IMR-90 (cell line): ENCODE measurements around the gene NCAPH2. TPM values are rescaled to one million over a fixed set of nuclear protein-coding genes. Genes with fewer than 3 reads are reported as not detected.

ENCODE experiments used
- ATAC-seq: fragments of 200-7000 bp; cut with Tn5 transposase; 2 replicates; pipeline ENCODE4 v1.9.1; 2020; ENCODE audit warnings: low read depth, mild to moderate bottlenecking, moderate library complexity
- BruUV-seq: library from RNA; stranded (reverse); fragments of 400-500 nt; replicated peaks from 2 replicates; lab custom pipeline; 2021; lab: Mats Ljungman, UMichigan
- CTCF ChIA-PET: fragments of 300-600 bp; formaldehyde crosslinking; extraction: SDS; loops from one replicate; lab custom pipeline; 2021; ENCODE audit warnings: antibody characterized with exemption; lab: Yijun Ruan, JAX
- POLR2A ChIA-PET: fragments of 300-600 bp; sonication (Branson Sonifier 250); formaldehyde crosslinking; loops from one replicate; lab custom pipeline; 2022; ENCODE audit warnings: antibody characterized with exemption; ENCODE audit not compliant: unreplicated experiment; lab: Charles Lee
- DNase-seq: peaks from one replicate; pipeline ENCODE4 v3.0.0; 2013
- H2AFZ ChIP-seq: replicated peaks from 2 replicates; pipeline ENCODE3; 2013; ENCODE audit warnings: low read length, mild to moderate bottlenecking; ENCODE audit not compliant: poor library complexity
- H2AK5ac ChIP-seq: 2 replicates; pipeline ENCODE4 v1.6.1; 2013; ENCODE audit warnings: low read depth, low read length, inconsistent platforms
- H2AK9ac ChIP-seq: replicated peaks from 2 replicates; pipeline ENCODE3; 2013; ENCODE audit warnings: mild to moderate bottlenecking, low read depth, low read length, moderate library complexity; ENCODE audit not compliant: poor library complexity
- H2BK120ac ChIP-seq: 2 replicates; pipeline ENCODE4 v1.6.1; 2013; ENCODE audit warnings: low read depth, low read length, inconsistent platforms
- H2BK15ac ChIP-seq: 3 replicates; pipeline ENCODE4 v1.6.1; 2013; ENCODE audit warnings: low read depth, low read length, inconsistent platforms
- H2BK20ac ChIP-seq: 2 replicates; pipeline ENCODE4 v1.6.1; 2013; ENCODE audit warnings: low read depth, mild to moderate bottlenecking, inconsistent platforms, low read length, moderate library complexity
- H2BK5ac ChIP-seq: 2 replicates; pipeline ENCODE4 v1.6.1; 2013; ENCODE audit warnings: mild to moderate bottlenecking, low read depth, low read length, inconsistent platforms; ENCODE audit not compliant: poor library complexity, severe bottlenecking
- H3K14ac ChIP-seq: replicated peaks from 2 replicates; pipeline ENCODE4 v1.6.1; 2013; ENCODE audit warnings: low read depth, low read length, inconsistent platforms
- H3K18ac ChIP-seq: 2 replicates; pipeline ENCODE4 v1.6.1; 2013; ENCODE audit warnings: low read depth, low read length, control low read depth
- H3K23ac ChIP-seq: 2 replicates; pipeline ENCODE4 v1.6.1; 2013; ENCODE audit warnings: low read depth, low read length, inconsistent platforms
- H3K27ac ChIP-seq: 2 replicates; pipeline ENCODE4 v1.5.1; 2013; ENCODE audit warnings: mild to moderate bottlenecking, control low read depth, low read length; ENCODE audit not compliant: insufficient read depth
- H3K27me3 ChIP-seq: 2 replicates; pipeline ENCODE4 v1.6.1; 2013; ENCODE audit warnings: low read length; ENCODE audit not compliant: control insufficient read depth, insufficient read depth
- H3K36me3 ChIP-seq: 2 replicates; pipeline ENCODE4 v1.6.1; 2013; ENCODE audit warnings: low read length, mixed read lengths; ENCODE audit not compliant: control insufficient read depth, insufficient read depth
- H3K4ac ChIP-seq: 2 replicates; pipeline ENCODE4 v1.6.1; 2013; ENCODE audit warnings: low read depth, low read length, inconsistent platforms
- H3K4me1 ChIP-seq: 2 replicates; pipeline ENCODE4 v1.6.1; 2013; ENCODE audit warnings: low read length, mixed read lengths; ENCODE audit not compliant: control insufficient read depth, insufficient read depth
- H3K4me2 ChIP-seq: 2 replicates; pipeline ENCODE4 v1.6.1; 2013; ENCODE audit warnings: low read depth, mild to moderate bottlenecking, control low read depth, low read length, moderate library complexity
- H3K4me3 ChIP-seq: 2 replicates; pipeline ENCODE4 v1.5.1; 2013; ENCODE audit warnings: low read depth, mild to moderate bottlenecking, control low read depth, low read length, moderate library complexity; ENCODE audit not compliant: insufficient read depth
- H3K56ac ChIP-seq: 2 replicates; pipeline ENCODE4 v1.6.1; 2013; ENCODE audit warnings: low read length, inconsistent platforms; ENCODE audit not compliant: insufficient read depth; ENCODE audit errors: extremely low read depth
- H3K79me1 ChIP-seq, 2 experiments: 2 replicates each; pipeline ENCODE4 v1.6.1; 2013; ENCODE audit warnings: low read length in 2 of 2, inconsistent platforms in 1 of 2, low read depth in 1 of 2
- H3K9ac ChIP-seq: 2 replicates; pipeline ENCODE4 v1.6.1; 2013; ENCODE audit warnings: low read depth, low read length, control low read depth
- H3K9me1 ChIP-seq: 2 replicates; pipeline ENCODE4 v1.6.1; 2013; ENCODE audit warnings: low read length, inconsistent platforms; ENCODE audit not compliant: insufficient read depth
- H3K9me3 ChIP-seq: 2 replicates; pipeline ENCODE4 v1.6.1; 2013; ENCODE audit warnings: low read length; ENCODE audit not compliant: control insufficient read depth, insufficient read depth
- H4K20me1 ChIP-seq: 2 replicates; pipeline ENCODE4 v1.6.1; 2013; ENCODE audit warnings: low read length, inconsistent platforms; ENCODE audit not compliant: insufficient read depth
- H4K5ac ChIP-seq: 2 replicates; pipeline ENCODE4 v1.6.1; 2013; ENCODE audit warnings: mild to moderate bottlenecking, low read depth, low read length, control low read depth
- H4K8ac ChIP-seq, 2 experiments: 2 replicates each; pipeline ENCODE4 v1.6.1; 2013; ENCODE audit warnings: low read depth in 2 of 2, low read length in 2 of 2, control low read depth in 1 of 2, inconsistent platforms in 1 of 2
- H4K91ac ChIP-seq: 2 replicates; pipeline ENCODE4 v1.6.1; 2013; ENCODE audit warnings: low read depth, low read length, inconsistent platforms; ENCODE audit not compliant: insufficient read depth
- BHLHE40 ChIP-seq: fragments of 150-350 bp; IDR thresholded peaks from 2 replicates; pipeline ENCODE4 v1.6.1; 2016; ENCODE audit warnings: mild to moderate bottlenecking, low read depth, low read length
- CEBPB ChIP-seq: IDR thresholded peaks from 2 replicates; pipeline ENCODE4 v1.6.1; 2012; ENCODE audit warnings: low read depth, low read length, improper control_type of control experiment
- CHD1 ChIP-seq: IDR thresholded peaks from 2 replicates; pipeline ENCODE4 v1.6.1; 2012; ENCODE audit warnings: low read depth, low read length, improper control_type of control experiment
- ELK1 ChIP-seq: fragments of 150-350 bp; IDR thresholded peaks from 2 replicates; pipeline ENCODE4 v1.6.1; 2016; ENCODE audit warnings: low read depth, mild to moderate bottlenecking, low read length, moderate library complexity, borderline replicate concordance
- MAFK ChIP-seq: IDR thresholded peaks from 2 replicates; pipeline ENCODE4 v1.6.1; 2012; ENCODE audit warnings: low read depth, low read length, improper control_type of control experiment
- NFE2L2 ChIP-seq: fragments of 150-350 bp; IDR thresholded peaks from 2 replicates; pipeline ENCODE4 v1.6.1; 2016; ENCODE audit warnings: low read depth, mild to moderate bottlenecking, low read length
- POLR2A ChIP-seq: IDR thresholded peaks from 2 replicates; pipeline ENCODE4 v1.6.1; 2012; ENCODE audit warnings: mild to moderate bottlenecking, low read depth, low read length
- SMC3 ChIP-seq: fragments of 150-350 bp; IDR thresholded peaks from 2 replicates; pipeline ENCODE4 v1.6.1; 2016; ENCODE audit warnings: low read depth, mild to moderate bottlenecking, antibody characterized with exemption, low read length, moderate library complexity
- WGBS, 2 experiments: methylation state at CpG; one replicate each; pipeline versions ENCODE4 v1.1.5 to v1.1.7; 2013; ENCODE audit warnings: missing lambda C conversion rate in 2 of 2; ENCODE audit not compliant: insufficient read length in 1 of 2; ENCODE audit errors: extremely low coverage in 2 of 2; 5-methylcytosine and 5-hydroxymethylcytosine counted together
- dilution Hi-C: fragments of 300-500 bp; cut with HindIII; formaldehyde crosslinking; loops from one replicate; pipeline ENCODE4 v1.14.3; 2018; ENCODE audit warnings: low sequenced_read_pairs; ENCODE audit not compliant: unreplicated experiment
- in situ Hi-C: fragments of 300-500 bp; cut with MboI; formaldehyde crosslinking; loops from 3 replicates; pipeline ENCODE4 v1.14.3; 2019; ENCODE audit warnings: low sequenced_read_pairs, inconsistent platforms, mixed read lengths
- intact Hi-C: fragments of 100-400 bp; cut with micrococcal nuclease; formaldehyde crosslinking; loops from 2 replicates; pipeline ENCODE4 v1.10.0; 2022
- polyA plus RNA-seq, 3 experiments: library from polyadenylated mRNA; depleted of rRNA; stranded (reverse); fragments of >200 nt; gene quantifications; 2 replicates each; pipeline ENCODE4 v1.2.3, GENCODE V29; 2012; ENCODE audit warnings: low replicate concordance in 1 of 3
- total RNA-seq: library from RNA; depleted of rRNA; stranded (reverse); fragments of >200 nt; gene quantifications from 2 replicates; pipeline ENCODE4 v1.2.3, GENCODE V29; 2012
- TF ChIP-seq, protein P1 (sequence below): fragments of 150-350 bp; IDR thresholded peaks from 2 replicates; pipeline ENCODE4 v1.6.1; 2017; ENCODE audit warnings: mild to moderate bottlenecking, antibody characterized with exemption, low read length, low read depth

The NCAPH2 gene
- total and polyA plus RNA-seq, 2 of the 4 experiments (the other 2 are of a cell fraction): 30.2 to 38.5 TPM

DNA sequence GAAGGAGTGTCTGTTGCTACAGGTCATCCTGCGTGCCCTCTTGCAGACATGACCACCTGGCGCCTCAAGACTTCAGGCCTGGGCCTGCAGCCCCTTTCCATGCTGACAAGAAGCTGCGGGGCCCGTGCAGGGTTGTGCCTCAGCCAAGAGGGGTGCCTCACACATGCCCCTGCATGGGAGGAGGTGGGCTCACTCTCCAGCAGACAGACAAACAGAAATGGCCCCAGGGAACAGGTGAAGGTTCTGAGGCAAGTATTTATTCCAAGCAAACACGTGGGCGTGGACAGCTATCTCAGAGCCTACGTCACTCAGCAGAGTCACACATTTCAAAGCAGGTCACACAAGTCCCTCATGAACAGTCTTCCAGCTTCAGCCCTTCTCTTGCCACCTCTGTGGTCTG is 60.6 kb downstream of the NCAPH2 start:
- Histone ChIP-seq H4K91ac (no peak overlapping the region), H3K79me1 (no peaks in the 10 kb centered on the region), H3K9me1 (no peaks in the 10 kb centered on the region), H3K4me1 (no peaks in the 10 kb centered on the region), H2BK15ac (no peak overlapping the region), H3K9me3 (no peaks in the 10 kb centered on the region), H3K4ac (no peak overlapping the region), H3K18ac (no peak overlapping the region), H3K4me3 (no peak overlapping the region), H2BK120ac (no peak overlapping the region), H3K9ac (no peak overlapping the region), H3K14ac (no peak overlapping the region), H3K4me2 (no peak overlapping the region), H3K56ac (no peak overlapping the region), H2AK5ac (no peak overlapping the region), H3K27ac (no peak overlapping the region), H4K8ac (no peak overlapping the region), H3K27me3 (peaks cover 7% of the 10 kb centered on the region; the same call in 1 of the 2 replicates), H4K5ac (no peak overlapping the region), H4K20me1 (no peaks in the 10 kb centered on the region), H3K36me3 (no peaks in the 10 kb centered on the region; the same call in 1 of the 2 replicates), H2AK9ac (no peak overlapping the region), H2AFZ (no peak overlapping the region), H3K23ac (no peak overlapping the region), H2BK5ac (no peak overlapping the region), H2BK20ac (no peak overlapping the region)
- no TSS peak for BruUV-seq
- TF ChIP-seq NFE2L2: no peak
- TF ChIP-seq CHD1: no peak
- no peak for TF ChIP-seq ELK1
- TF ChIP-seq SMC3: no peak
- no peak for TF ChIP-seq POLR2A
- no peak for TF ChIP-seq CEBPB
- no peak for TF ChIP-seq MAFK
- no peak for TF ChIP-seq BHLHE40
- TF ChIP-seq, protein P1, sequence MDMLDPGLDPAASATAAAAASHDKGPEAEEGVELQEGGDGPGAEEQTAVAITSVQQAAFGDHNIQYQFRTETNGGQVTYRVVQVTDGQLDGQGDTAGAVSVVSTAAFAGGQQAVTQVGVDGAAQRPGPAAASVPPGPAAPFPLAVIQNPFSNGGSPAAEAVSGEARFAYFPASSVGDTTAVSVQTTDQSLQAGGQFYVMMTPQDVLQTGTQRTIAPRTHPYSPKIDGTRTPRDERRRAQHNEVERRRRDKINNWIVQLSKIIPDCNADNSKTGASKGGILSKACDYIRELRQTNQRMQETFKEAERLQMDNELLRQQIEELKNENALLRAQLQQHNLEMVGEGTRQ: no peak
- CTCF ChIA-PET: no interaction called here
- ATAC-seq (no peak), DNase-seq (no peak)
- POLR2A ChIA-PET: no interaction called here
- WGBS, 2 experiments: 86% methylated on average over 2 of the region's 7 CpGs; no CpG with 5 or more reads in 1 of the 2 experiments
- in situ Hi-C loops: no loop called here
- intact Hi-C loops: no loop called here
- dilution Hi-C loops: no loop called here
